Stimulated activated CD4-positive, alpha-beta T cell treated with anti-CD3 and anti-CD28 coated beads, Interleukin-4, amount 100 ng/mL, for 4 hours (primary cell): ENCODE data around the gene ACP6.
"Not testable (repeated sequence)": the region's sequence is repeated elsewhere in the genome, so short reads cannot be mapped to it uniquely, and the experiment has no call there.

Source experiments
- DNase-seq, 2 experiments: peaks; one replicate each; pipeline ENCODE4 v3.0.0-alpha.2; 2020

Gene ACP6

DNA sequence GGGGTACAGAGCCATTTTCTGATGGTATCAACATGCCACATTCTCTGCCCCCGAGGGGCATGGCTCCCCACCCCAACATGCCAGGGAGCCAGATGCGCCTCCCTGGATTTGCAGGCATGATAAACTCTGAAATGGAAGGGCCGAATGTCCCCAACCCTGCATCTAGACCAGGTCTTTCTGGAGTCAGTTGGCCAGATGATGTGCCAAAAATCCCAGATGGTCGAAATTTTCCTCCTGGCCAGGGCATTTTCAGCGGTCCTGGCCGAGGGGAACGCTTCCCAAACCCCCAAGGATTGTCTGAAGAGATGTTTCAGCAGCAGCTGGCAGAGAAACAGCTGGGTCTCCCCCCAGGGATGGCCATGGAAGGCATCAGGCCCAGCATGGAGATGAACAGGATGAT, 50.6 kb downstream of the ACP6 start:
- DNase-seq, result no peak

DNA sequence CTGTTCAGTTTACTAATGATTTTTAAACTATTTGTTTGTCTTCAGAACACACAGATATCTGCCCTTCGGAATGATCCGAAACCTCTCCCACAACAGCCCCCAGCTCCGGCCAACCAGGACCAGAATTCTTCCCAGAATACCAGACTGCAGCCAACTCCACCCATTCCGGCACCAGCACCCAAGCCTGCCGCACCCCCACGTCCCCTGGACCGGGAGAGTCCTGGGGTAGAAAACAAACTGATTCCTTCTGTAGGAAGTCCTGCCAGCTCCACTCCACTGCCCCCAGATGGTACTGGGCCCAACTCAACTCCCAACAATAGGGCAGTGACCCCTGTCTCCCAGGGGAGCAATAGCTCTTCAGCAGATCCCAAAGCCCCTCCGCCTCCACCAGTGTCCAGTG, 51.6 kb downstream of the ACP6 start:
- no peak for DNase-seq

DNA sequence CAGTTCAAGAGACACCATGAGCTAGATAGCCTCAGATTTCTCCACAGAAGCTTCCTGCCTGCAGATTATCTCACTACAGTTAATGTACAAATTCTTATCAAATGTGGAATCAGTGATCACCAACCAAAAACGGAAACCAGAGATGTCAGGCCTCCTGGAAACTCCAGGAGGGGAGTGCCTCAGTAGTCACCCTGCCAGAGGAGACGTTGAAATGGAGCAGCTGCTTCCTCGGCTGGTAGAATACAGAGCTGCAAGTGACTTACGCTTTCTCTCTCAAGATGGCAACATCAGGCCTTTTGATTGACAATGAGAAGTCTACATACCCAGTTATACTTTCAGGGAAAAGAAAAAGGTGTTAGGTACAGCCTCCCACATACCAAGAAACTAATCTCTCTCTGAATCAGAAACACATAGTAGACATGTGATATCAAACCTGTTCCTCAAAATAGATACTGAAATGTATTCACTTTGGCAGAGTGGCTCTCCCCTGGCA, 52.2 kb downstream of the ACP6 start:
- peak; percentile 24 to 27 for DNase-seq

DNA sequence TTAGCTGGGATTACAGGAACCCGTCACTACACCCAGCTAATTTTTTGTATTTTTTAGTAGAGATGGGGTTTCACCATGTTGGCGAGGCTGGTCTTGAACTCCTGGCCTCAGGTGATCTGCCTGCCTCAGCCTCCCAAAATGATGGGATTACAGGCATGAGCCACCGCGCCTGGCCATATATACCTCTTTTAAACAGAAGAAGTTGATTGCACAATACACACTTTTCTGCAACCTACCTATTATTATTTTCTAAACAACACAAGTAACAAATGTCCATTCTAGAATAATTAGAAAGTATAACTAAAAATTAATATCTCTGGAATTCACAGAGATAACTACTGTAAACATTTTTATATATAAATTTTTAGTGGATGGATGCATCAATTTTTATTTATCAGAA, 55.4 kb downstream of the ACP6 start:
- DNase-seq, result not testable (repeated sequence)

DNA sequence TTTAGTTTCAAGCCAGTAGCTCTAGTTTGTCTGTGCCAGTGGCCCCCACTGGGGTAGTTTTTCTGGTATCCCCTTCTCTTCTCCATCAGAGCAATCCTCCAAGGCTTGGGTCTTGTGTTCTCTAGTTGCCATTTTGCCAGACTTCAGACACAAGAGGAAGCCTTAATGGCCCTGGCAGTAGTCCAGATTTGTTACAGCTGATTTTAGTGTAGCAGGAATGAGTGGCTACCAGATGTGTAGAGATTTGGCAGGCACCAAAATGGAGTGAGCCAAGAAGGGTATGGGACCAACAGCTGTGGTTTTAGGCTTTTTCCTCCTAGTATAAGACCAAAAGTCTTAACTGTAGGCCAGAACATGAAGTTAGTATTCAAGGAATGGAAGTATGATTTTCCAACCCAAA, 56.8 kb downstream of the ACP6 start:
- DNase-seq, result no peak

DNA sequence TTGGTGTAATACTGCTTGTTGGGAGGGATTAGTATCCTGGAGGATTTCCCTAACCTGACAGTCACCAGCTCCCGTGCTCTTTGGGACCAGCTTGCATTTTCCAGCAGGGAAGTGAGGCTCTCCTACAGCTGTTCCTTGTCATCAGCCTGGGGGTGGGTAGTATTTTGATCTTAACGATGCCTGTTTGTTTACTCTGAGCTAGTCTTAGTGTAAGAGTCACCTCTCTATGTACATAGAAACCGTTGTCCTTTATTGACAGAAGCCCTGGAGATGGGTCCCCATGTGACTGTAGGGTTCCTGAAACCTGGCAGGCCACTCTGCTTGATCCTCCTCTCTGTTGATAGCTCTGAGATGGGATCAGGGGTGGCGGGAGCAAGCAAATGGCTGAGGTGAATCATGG, 58.0 kb downstream of the ACP6 start:
- DNase-seq, result no peak

DNA sequence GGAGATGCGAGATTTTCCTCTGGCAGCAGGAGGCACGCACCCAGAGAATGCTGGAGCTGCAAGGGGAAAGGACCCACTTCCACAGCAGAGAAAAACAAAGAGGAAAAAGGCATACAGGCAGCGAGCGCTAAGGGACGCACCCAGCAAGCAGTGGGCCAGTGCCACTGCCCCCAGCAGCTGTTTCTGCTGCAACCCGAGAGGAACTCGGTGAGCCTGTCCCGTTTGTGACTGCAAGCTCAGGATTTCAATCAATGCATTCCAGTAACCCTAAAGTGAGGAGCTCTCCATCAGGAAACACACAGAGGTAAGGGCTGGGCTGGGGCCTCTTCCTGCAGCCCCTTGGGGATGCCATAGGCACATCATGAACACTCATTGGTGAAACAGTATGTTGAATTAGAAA, 58.7 kb downstream of the ACP6 start:
- DNase-seq, result no peak

DNA sequence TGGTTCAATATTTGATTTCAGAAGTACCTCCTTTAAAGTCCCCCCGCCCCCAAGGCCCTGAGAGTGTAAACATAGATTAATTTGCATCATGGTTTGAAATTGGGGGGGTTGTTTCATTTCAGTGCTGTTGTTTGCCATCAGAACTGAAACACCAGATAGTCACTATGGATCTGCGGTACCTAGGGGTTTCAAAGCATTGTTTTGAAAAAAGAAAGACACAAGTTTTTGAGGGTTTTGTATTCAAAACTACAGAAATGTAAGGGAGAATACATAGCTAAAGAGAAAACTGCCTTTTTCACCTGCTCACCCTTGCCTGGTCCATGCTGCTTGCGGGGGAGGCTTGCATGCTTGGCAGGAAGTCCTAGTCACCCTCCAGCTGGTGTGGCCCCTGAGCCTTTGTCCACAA, 59.3 kb downstream of the ACP6 start:
- no peak for DNase-seq

DNA sequence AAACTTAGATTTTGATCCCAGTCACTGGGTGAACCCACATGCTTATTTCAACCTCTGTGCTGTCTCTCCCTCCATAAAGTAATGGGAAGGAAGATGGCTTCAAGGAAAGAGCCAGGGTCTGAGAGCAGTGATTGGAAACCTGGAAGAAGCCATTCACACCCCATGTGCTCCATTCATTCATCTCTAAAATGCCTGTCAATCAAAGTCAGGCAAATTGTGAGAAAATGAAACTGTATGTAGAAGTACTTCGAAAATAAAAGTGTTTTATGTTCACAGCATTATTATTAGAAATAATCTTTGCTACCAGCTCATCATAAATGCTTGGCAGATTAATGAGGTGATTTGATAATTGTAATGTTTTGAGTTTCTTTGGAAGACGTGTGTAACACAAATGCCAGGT, 61.0 kb downstream of the ACP6 start:
- no peak for DNase-seq

DNA sequence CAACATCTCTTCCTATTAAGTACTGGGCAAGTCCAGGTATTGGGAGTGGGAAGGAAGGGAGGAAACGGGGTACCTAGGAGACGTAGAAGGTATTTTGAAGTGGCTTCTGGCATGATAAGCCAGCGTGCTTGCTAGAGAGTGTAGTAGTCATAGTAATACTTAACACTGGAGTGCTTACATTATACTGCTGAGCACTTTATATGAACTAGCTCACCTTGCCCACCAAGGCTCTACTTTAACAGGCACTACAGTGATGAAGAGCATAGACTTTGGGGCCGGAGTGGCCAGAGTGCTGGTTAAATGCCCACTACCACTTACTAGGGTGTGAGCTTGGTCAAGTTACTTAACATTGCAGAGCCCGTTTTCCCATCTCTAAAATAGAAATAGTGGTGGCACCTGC, 61.7 kb downstream of the ACP6 start:
- no peak for DNase-seq

DNA sequence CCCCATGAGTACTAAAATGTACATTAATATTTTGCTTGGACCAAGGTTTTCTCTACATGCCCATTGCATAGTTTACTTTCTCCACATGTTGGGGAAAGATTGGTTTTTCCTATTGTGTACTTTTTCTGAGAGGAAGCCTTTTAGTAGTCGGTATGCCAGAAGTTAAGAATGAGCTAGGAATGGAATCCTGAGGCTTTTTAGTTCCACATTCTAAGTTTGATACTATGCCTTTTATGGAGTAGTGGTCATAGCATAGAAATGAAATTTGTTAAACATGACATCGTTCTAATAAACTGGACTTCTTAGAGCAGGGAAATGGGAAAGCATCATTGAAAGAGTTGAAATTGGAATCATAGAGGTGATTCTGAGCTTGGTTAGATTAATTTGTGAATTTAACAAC, 64.7 kb downstream of the ACP6 start:
- DNase-seq, result no peak

DNA sequence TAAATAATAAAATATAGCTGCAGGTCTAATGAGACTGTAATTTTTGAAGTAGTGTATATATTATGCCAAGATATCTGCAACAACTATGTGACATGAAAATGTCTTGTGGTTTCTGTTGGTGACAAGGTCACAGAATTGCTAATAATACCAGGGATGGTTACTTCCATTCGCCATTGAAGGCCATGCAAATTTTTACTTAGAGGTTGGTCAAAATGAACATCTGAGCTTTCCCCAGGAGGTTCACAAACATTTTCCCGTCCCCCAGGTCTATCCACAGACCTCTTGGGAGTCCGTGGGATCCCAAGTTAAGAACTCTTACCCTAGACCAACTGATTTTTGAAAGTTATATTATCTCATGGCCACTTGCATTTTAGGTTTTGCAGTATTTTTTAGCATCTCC, 66.3 kb downstream of the ACP6 start:
- no peak for DNase-seq

DNA sequence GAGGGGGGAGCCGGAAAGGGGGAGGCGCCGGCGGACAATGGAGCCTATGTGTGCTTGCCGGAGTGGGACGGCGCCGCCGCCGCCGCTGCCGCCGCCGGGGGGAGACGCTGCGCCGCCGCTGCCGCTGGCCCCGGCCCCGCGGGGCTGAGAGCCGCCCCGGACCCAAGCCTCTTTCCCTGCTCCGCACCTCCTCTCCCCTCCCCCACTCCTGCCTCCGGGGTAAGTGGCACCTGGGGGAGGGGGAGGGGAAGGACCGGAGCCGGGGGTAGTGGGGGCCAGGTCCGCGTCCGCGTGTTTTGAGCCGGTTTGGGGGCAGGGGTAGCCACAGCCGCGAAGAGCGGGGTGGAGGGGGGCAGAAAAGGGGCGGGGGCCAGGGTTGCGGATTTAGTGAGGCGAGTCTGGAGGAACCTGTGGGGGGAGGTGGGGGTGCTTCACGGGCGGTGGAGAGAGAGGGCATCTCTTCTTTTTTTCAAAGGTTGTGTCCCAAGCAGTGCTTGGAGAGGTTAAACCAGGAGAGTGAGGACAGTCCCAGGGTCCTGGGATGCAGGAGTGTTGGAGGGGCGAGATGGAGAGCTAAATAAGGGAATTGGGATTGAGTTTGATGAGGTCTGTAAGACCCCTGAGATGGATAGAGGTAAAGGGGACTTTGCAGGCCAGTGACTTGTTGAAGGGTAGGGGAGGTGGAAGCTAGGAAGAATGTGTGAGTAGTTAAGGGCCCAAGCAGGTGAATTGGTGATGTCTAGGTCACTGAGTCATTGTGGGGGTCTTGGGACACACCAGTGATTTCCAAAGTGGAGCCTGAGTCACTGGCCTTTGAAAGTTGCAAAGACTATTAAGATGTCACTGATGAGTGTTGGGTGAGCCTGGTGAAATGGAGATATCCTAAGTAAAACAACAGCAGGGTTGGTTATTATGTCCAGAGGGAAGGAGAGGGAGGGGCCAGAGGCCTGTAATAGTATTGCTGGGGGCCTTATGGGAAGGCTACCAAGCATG, 69.9 kb downstream of the ACP6 start:
- peak in 1 of 2 experiments; percentile 37 for DNase-seq

DNA sequence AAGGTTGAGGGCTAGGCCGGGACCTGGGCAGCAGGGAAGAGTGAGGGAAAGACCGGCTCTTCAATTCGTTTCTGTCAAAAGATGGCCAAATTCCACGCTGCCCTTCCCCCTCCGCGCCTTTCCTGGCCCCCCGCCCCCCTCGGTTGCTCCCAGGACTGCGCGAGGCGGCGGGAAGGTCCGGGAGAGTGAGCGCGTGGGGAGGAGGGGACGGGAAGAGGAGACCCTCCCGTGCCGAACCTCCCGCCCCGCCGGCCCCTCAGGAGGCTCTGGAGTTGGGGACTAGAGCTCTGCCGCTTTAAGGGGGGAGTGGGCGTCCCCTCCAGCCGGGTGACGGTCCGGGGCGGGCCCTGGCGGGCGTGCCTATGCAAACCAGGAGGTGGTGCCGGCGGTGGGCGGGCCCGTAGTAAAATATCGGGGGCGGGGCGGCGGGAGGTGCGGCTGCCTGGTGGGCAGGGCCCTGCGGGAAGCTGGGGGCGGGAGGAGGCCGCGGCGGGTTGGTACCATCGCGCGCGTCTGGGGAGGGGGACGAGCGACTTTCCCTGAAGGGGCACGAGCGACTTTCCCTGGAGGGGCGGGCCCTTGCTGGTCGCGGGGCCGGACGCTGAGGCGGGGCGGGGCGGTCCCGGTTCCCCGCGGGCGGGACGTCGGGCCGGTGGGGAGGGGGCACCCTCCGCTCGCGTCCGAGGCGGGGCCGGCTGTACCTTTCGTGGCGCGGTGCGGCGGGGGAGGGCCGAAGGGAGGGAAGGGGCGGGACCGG, 70.8 kb downstream of the ACP6 start:
- peak; percentile 96 to 99 for DNase-seq

DNA sequence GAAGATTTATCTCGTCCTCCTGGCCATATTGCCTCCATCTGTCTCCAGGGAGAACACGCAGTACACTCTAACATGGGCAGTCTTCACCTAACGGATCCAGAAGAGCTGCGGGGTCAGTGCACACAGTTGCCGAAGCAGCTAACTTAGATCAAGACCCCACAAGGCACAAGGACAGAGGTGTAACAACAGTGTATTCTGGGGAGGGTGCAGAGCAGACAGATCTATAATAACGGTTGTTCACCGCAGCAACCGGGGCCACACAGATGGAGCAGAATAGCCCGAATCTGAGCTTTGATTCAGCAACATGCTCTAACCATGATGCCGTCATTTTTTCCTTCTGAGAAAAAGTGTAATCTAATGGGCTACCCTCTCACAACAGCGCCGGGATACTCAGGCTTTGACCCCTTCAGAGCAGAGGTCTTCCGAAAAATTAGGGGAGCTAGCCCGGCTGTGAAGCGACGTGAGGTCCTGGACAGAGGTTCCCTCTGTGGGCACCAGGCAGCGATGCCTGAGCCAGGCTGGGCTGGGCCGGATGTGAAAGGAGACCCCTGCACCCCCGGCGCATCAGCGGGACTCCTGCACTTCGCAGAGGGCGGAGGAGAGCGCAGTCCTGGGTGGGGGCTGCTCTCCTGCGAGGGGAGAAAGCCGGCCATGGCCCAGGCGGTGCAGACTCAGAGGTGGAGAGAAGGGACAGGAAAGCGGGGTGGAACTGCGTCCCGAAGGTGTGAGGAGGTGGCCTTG, 71.5 kb downstream of the ACP6 start:
- DNase-seq, result peak; percentile 31 to 35

DNA sequence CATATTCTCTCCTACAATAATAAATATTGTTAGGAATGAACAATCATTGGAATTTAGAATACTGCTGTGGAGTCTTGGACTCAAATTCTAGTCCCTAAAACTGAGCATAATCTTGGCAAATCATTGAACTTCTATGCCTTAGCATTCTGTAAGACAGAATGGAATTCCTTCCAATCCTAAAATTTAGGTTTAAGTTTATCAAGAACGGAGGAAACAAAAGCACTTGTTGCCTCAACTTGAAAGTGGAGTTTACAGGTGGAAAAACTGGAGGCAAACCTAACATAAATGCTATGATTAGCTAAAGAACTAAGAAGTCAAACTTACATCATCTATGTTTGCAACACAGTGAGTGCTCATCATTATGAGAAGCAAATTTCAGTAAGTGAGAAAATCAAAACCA, 73.3 kb downstream of the ACP6 start:
- no peak for DNase-seq
